ENCODE data around the gene NCAN. TPM values are rescaled to one million over a fixed set of nuclear protein-coding genes. Genes with fewer than 3 reads are reported as not detected.

NCAN gene
- total and polyA plus RNA-seq, 9 of the 15 experiments (the other 6 are each of a cell fraction or from before 2014, with no cell fraction given), result 0.04 TPM; not detected in 8

DNA sequence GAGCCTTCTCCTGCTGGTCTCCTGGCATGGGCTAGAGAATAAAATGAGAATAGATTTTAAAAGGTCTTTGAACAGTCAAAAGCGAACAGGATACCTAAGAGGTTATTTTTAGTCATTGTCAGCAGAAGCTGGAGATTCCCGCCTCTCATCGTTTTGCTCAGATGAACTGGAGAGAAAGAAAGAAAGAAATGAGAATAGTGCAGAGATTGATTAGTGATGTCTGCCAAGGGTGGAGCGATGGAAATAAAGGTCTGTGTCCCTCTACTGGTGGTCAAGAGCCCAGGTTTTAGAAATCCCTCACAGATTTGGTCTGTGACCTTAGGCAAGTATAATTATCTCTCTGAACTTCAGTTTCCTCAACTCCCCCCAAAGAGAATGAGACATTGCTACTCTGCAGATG is 5.3 kb downstream of the NCAN start:
- FAIRE-seq, result peak; percentile 75
- H3K27me3 ChIP-seq (ENCODE audit: control insufficient read depth in 2 of 2, insufficient read depth in 2 of 2, low read length in 2 of 2), result peaks cover 11 to 35% of the 10 kb centered on the region in 2 experiments; a peak in 4 of 5 replicates
- no peak overlapping the region for H2AFZ ChIP-seq (ENCODE audit: low read depth, low read length)
- TF ChIP-seq PTRF (tag; IDR thresholded peaks at IDR 0.05), result no peak
- peak; percentile 68 for TF ChIP-seq ZNF316 (IDR thresholded peaks at IDR 0.05)
- no peak for TF ChIP-seq USF2 (CRISPR knock-in tag; IDR thresholded peaks at IDR 0.05)
- 0 out of 2 replicates have a peak, but pooled peaks have one; percentile 33 for TF ChIP-seq C11orf30 (IDR thresholded peaks at IDR 0.05; ENCODE audit: low read depth)
- peak; percentile 98 for TF ChIP-seq ZNF23 (CRISPR knock-in tag; IDR thresholded peaks at IDR 0.05)
- TF ChIP-seq ZBTB17 (CRISPR knock-in tag; IDR thresholded peaks at IDR 0.05), result peak; percentile 99
- TF ChIP-seq ZMIZ1 (IDR thresholded peaks at IDR 0.05; ENCODE audit: low read depth in 2 of 2, low read length in 2 of 2), result peak in 1 of 2 experiments; percentile 88; a peak in 2 of 4 replicates
- peak; percentile 48 to 53 (median 51); a peak in 5 of 6 replicates for TF ChIP-seq CTCF (IDR thresholded peaks at IDR 0.05 in 2 of 3, conservative IDR thresholded peaks at IDR 0.05 in 1 of 3; ENCODE audit: insufficient read depth in 2 of 3, low read depth in 1 of 3, low read length in 3 of 3)
- no peak for TF ChIP-seq ZNF253 (CRISPR knock-in tag; conservative IDR thresholded peaks at IDR 0.05)
- peak in 1 of 2 experiments; percentile 30; a peak in 1 of 4 replicates for TF ChIP-seq KDM1A (IDR thresholded peaks at IDR 0.05)
- TF ChIP-seq RCOR1 (IDR thresholded peaks at IDR 0.05; ENCODE audit: borderline replicate concordance in 1 of 2, low read depth in 2 of 2, low read length in 2 of 2), result peak in 1 of 2 experiments; percentile 55; a peak in 1 of 4 replicates
- TF ChIP-seq CBX3 (IDR thresholded peaks at IDR 0.05; ENCODE audit: borderline replicate concordance in 1 of 2, low read length in 2 of 2), result peak in 1 of 2 experiments; percentile 89; a peak in 2 of 3 replicates

More for the DNA sequence above, 5.3 kb downstream of the NCAN start:
- POLR2A ChIA-PET, result no interaction called here
- Histone ChIP-seq H3K4me3 (no peak overlapping the region), H3K4me1 (replicated peaks in 1 of 2; ENCODE audit: control insufficient read depth in 2 of 2, insufficient read depth in 2 of 2, low read length in 2 of 2) (peaks cover 0 to 8% of the 10 kb centered on the region in 2 experiments; a peak in 1 of 5 replicates), H3K9ac (ENCODE audit: insufficient read depth in 1 of 2, low read depth in 2 of 2, low read length in 2 of 2) (no peak overlapping the region), H3K27ac (ENCODE audit: extremely low read depth, low read depth, low read length) (no peak overlapping the region), H3K36me3 (ENCODE audit: control insufficient read depth, insufficient read depth, low read length) (no peaks in the 10 kb centered on the region), H3K9me3 (replicated peaks; ENCODE audit: control insufficient read depth, insufficient read depth, low read depth, low read length) (peaks cover 2% of the 10 kb centered on the region), H4K20me1 (replicated peaks; ENCODE audit: control insufficient read depth, insufficient read depth, low read length) (no peaks in the 10 kb centered on the region; the same call in 1 of the 2 replicates), H3K4me2 (ENCODE audit: insufficient read depth, low read length) (no peak overlapping the region), H3K9me1 (ENCODE audit: control insufficient read depth, insufficient read depth, low read length) (peaks cover 3% of the 10 kb centered on the region), H3K79me2 (ENCODE audit: control insufficient read depth, insufficient read depth, low read length) (no peaks in the 10 kb centered on the region)
- ATAC-seq (peak; percentile 69), DNase-seq (ENCODE audit: extremely low read depth in 1 of 4, low spot score in 3 of 4) (peak; percentile 65 to 77 (median 70))
- in situ Hi-C loops (cut with MboI) (no loop called here), intact Hi-C loops (cut with micrococcal nuclease) (no loop called here)
- BruUV-seq (replicated peaks), result no TSS peak
- 0% methylated on average over 4 of the region's 4 CpGs for WGBS (ENCODE audit: insufficient coverage, low coverage, missing lambda C conversion rate)
- CTCF ChIA-PET (ENCODE audit: low intra/inter-chr PET ratio), result no interaction called here

Measured in K562 (cell line).